IPS-18c (cell line): Measurements from ENCODE around the gene CD109.
"Not testable (repeated sequence)": the region's sequence is repeated elsewhere in the genome, so short reads cannot be mapped to it uniquely, and the experiment has no call there.

Experiments used
- H3K4me3 ChIP-seq: 2 replicates; pipeline ENCODE4 v1.7.0; 2013; ENCODE audit warnings: low read depth, mild to moderate bottlenecking, low read length, moderate library complexity; ENCODE audit not compliant: insufficient read depth
- H3K9me3 ChIP-seq: one replicate; pipeline ENCODE4 v1.6.1; 2013; ENCODE audit warnings: mild to moderate bottlenecking, low read length, moderate library complexity; ENCODE audit not compliant: control insufficient read depth, insufficient read depth

The CD109 gene

DNA sequence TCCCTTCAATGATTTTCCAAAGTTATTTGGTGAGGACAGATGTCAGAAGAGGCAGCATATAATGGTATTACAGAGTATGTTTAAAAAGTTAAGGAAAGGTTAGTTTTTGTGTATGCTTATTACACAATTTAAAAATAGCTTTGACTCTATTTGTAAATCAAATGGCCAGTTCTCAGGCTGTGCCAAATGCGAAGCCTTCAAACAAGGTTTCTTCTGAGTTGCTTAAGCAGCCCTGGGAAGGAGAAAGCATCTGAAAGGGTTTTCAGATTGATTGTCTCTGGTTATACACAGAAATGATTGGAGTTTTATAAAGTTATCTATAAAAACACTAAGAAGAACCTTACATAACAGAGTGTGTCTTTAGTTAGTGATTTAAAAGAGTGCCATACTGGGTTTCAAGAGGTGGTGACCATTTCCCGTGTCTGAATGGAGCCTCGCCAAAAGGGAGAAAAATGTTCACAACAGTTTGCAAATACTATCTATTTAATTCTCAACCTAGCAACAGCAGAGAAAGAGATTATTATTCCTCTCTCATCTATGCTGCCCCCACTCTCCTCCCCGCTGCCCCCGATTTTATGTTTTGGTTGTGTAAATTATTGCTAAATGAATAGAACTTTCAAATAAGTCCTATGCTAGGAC is 16.7 kb downstream of the CD109 start:
- no peak overlapping the region for H3K4me3 ChIP-seq
- H3K9me3 ChIP-seq: no peaks in the 10 kb centered on the region

GRCh38 chr6:73713426-73714147 is 17.6 kb downstream of the CD109 start:
- Histone ChIP-seq H3K4me3 (no peak overlapping the region), H3K9me3 (no peaks in the 10 kb centered on the region)

GRCh38 chr6:73715111-73715508 is 19.1 kb downstream of the CD109 start:
- H3K9me3 ChIP-seq, H3K4me3 ChIP-seq: not testable (repeated sequence)

- no peak overlapping the region for H3K4me3 ChIP-seq
- H3K9me3 ChIP-seq: no peaks in the 10 kb centered on the region
Measured at GRCh38 chr6:73719046-73719445, 23.0 kb downstream of the CD109 start.

GRCh38 chr6:73722318-73723060 is 26.5 kb downstream of the CD109 start:
- no peaks in the 10 kb centered on the region for H3K9me3 ChIP-seq
- no peak overlapping the region for H3K4me3 ChIP-seq

- not testable (repeated sequence) for H3K9me3 ChIP-seq, H3K4me3 ChIP-seq
Measured at GRCh38 chr6:73723480-73723879, 27.5 kb downstream of the CD109 start.

- Histone ChIP-seq H3K9me3 (no peaks in the 10 kb centered on the region), H3K4me3 (no peak overlapping the region)
Measured at GRCh38 chr6:73724389-73724788, 28.4 kb downstream of the CD109 start.

GRCh38 chr6:73725192-73725591 is 29.2 kb downstream of the CD109 start:
- H3K4me3 ChIP-seq, H3K9me3 ChIP-seq: not testable (repeated sequence)

DNA sequence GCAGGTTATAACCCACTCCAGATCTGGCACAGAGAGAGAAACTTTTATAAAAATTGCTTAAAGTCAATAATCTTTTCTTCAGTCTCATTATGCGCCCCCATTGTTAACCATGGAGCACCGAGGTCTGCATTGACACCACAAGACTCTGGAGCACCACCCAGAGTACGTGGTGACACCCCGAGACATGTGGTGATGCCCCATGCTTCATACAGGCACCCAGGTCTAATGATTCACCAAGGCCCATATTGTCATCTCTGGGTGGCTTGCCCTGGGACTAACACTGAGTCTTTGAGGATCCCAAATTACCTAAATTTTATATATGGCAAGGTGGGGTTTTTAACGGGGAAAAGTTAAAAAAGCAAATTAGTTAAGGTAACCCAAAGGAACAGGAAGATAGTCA is 31.1 kb downstream of the CD109 start:
- Histone ChIP-seq H3K9me3 (no peaks in the 10 kb centered on the region), H3K4me3 (no peak overlapping the region)

- no peak overlapping the region for H3K4me3 ChIP-seq
- H3K9me3 ChIP-seq: no peaks in the 10 kb centered on the region
Measured at GRCh38 chr6:73728548-73729205, 32.7 kb downstream of the CD109 start.

DNA sequence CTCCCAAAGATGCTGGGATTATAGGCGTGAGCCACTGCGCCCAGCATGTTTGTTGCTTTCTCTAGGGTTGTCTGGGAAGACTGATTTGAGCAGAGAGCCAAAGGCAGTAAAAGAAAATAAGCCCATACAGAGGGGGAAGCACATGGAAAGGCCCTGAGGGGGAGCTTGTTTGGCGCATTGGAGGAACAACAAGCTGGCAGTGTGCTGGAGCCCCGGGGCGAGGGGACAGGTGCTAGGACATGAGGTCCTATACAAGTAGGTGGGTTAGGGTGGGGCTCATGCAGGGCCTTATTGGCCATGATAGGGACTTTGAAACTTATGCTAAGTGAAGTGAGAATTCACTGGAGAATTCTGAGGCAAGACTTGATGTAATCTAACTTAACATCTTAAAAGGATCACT is 35.3 kb downstream of the CD109 start:
- no peak overlapping the region for H3K4me3 ChIP-seq
- H3K9me3 ChIP-seq: no peaks in the 10 kb centered on the region

GRCh38 chr6:73732845-73733675 is 37.1 kb downstream of the CD109 start:
- H3K9me3 ChIP-seq: no peaks in the 10 kb centered on the region
- H3K4me3 ChIP-seq: no peak overlapping the region

DNA sequence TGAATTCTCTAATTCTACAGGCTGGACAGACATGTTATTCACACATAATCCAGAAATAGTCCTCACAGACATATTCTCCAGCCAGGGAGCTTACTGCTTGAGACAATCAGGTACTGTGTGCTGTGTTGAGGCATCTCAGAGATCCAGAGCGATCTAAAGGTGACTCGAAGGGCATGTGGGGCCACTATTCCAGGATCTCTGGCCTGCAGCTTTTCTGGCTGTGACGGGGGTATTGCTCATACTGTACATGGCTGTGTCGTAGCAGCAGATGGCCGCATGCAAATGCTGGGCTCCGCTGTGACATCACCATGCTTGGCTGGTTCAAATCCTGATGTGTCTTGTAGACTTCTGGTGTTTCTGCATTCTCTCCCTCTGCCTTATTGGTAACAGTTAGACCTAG is 37.8 kb downstream of the CD109 start:
- H3K4me3 ChIP-seq: no peak overlapping the region
- no peaks in the 10 kb centered on the region for H3K9me3 ChIP-seq

- H3K4me3 ChIP-seq: no peak overlapping the region
Measured at GRCh38 chr6:73734832-73735453, 38.9 kb downstream of the CD109 start.

DNA sequence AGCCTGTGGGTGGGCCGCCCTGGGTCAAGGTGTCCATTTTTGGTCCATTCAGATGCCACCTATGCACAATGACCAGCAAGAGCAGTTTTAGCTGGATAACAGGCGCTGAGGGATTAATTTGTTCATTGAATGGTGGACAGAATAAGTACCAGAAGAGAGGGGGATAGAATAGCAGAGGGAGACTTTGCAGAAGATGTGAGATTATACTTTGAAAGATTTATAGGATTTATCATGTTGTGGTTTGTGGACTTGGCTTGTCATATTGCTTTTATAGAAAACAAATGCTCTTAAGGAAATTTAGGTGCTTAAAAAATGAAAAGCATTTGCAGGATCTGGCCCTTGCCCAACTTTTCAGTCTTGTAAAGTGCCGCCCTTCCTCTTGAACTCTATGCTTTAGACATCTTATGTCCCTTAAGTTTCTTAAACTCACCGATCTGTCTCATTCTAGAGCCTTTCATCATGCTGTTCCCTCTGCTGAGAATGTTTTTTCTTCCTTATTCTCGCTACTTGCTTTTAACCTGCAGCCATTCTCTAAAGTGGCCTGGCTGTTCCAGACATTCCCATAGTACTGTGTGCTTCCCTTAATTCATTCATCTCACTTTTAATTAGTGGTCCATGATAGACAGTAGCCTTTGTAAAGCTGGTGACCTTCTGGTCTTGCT is 42.5 kb downstream of the CD109 start:
- Histone ChIP-seq H3K9me3 (no peaks in the 10 kb centered on the region), H3K4me3 (no peak overlapping the region)

More at GRCh38 chr6:73734832-73735453, 38.9 kb downstream of the CD109 start:
- no peaks in the 10 kb centered on the region for H3K9me3 ChIP-seq

DNA sequence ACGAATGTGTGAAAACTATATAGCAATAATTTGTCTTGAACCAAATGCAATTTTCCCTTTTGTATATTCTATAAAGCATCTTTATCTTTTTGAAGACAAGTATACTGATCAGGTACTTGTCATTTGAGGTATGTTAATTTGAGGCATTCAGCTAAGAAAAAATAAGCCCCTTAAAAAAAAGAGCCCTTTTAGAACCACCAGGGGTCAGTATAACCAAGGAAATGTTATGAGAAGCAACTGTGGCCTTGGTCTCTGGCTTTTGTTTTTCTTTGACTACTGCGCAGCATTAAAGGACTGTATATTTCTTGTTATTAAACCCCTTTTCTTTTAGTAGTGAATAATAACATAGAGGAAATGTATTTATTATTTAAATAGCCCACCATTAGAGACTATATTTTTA is 43.1 kb downstream of the CD109 start:
- H3K4me3 ChIP-seq: no peak overlapping the region
- H3K9me3 ChIP-seq: no peaks in the 10 kb centered on the region
